ENCODE measurements around the gene ZNF574.

DNA sequence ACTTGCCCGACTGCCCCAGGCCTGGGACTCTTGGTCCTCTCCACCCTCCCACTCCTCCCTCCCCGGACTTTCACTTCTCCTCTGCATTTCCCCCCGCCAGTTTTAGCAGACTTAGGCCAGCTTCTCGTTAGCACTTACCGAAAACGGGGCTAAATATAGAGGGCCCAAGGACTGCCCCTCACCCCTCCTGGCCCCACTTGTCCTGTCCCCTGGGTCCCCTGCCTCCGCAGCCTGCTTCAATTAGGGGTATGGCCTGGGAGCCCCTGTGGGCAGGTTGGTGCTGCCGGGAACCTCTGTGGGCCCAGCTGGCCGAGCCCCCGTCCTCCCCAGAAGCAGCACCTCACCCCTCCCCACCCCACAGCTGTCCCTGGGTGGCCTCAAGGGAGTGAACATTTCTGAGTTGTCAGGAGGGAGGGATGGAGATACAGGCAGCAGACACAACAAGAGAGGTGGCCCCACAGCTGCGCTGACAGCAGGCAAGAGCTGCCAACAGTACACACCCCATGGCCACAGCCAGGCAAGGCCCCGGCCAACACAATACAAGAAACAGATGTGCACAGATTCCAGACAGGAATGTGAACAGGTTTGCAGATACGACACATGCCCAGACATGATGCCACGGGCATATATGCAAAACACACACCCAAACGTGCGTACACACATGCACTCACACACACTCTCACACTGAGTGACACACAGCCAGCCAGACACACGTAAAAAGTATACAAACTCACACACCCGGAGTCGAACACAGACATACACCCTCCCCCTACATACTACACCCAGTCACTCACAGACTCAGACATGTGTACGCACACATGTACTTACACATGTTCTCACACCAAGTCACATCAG, 53.7 kb downstream of the ZNF574 start:
- TF ChIP-seq, protein P1, sequence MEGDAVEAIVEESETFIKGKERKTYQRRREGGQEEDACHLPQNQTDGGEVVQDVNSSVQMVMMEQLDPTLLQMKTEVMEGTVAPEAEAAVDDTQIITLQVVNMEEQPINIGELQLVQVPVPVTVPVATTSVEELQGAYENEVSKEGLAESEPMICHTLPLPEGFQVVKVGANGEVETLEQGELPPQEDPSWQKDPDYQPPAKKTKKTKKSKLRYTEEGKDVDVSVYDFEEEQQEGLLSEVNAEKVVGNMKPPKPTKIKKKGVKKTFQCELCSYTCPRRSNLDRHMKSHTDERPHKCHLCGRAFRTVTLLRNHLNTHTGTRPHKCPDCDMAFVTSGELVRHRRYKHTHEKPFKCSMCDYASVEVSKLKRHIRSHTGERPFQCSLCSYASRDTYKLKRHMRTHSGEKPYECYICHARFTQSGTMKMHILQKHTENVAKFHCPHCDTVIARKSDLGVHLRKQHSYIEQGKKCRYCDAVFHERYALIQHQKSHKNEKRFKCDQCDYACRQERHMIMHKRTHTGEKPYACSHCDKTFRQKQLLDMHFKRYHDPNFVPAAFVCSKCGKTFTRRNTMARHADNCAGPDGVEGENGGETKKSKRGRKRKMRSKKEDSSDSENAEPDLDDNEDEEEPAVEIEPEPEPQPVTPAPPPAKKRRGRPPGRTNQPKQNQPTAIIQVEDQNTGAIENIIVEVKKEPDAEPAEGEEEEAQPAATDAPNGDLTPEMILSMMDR (conservative IDR thresholded peaks at IDR 0.05 in 1 of 2, IDR thresholded peaks at IDR 0.05 in 1 of 2; ENCODE audit: extremely low read depth in 1 of 2, insufficient read depth in 1 of 2, low read depth in 1 of 2, low read length in 2 of 2): no peak
- TF ChIP-seq EZH2 (IDR thresholded peaks at IDR 0.05; ENCODE audit: borderline replicate concordance, low read length): no peak
